NCI-H2196 (cell line): ENCODE results near the gene CUX1.
"Not testable (repeated sequence)": the region's sequence is repeated elsewhere in the genome, so short reads cannot be mapped to it uniquely, and the experiment has no call there.

ENCODE experiments used
- DNase-seq: peaks from one replicate; lab custom pipeline; 2025; ENCODE audit not compliant: unreplicated experiment; lab: John Stamatoyannopoulos, UW

Gene CUX1

DNA sequence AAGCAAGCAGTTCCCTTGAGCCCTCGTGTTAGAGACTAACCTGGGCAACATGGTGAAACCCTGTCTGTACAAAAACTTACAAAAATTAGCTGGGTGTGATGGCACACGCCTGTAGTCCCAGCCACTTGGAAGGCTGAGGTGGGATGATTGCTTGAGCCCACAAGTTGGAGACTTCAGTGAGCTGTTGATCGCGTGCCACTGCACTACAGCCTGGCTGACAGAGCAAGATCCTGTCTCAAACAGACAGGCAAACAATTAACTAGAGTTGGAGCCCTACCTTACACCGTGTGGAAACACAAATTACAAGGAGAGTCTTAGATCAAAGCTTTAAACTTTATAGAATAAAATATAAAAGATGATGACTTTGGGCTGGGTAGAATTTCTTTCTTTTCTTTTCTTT lies 219.5 kb downstream of the CUX1 start:
- DNase-seq: no peak

GRCh38 chr7:102039706-102040105 lies 222.3 kb downstream of the CUX1 start:
- DNase-seq: no peak

- no peak for DNase-seq
Observed at GRCh38 chr7:102040569-102040968, 223.1 kb downstream of the CUX1 start.

GRCh38 chr7:102042016-102042656 lies 224.7 kb downstream of the CUX1 start:
- no peak for DNase-seq

DNA sequence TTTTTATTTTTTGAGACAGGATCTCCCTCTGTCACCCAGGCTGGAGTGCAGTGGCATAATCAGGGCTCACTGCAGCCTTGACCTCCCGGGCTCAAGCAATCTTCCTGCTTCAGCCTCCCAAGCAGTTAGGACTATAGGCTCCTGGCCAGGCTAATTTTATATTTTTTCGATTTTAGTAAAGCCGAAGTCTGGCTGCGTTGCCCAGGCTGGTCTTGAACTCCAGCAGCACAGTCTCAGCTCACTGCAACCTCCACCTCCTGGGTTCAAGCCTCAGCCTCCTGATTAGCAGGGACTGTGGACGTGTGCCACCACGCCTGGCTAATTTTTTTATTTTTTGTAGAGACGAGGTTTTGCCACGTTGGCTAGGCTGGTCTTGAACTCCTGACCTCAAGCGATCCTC lies 225.4 kb downstream of the CUX1 start:
- not testable (repeated sequence) for DNase-seq

DNA sequence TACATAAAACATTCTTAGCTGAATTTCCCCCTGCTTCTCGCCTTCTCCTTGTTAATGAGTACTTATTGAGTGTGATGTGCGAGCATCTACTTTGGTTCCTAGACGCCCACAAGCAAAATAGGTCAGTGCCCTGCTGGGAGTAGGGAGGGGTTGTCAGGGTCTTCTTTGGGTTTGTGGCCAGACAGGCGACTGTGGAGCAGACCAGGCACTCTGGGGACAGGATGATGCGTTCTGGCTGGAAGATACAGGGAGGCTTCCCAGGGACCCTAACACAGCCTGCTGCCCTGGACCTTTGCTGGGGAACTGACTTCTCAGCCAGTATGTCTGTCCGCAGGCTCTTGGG lies 227.2 kb downstream of the CUX1 start:
- no peak for DNase-seq

GRCh38 chr7:102044984-102045673 lies 227.7 kb downstream of the CUX1 start:
- no peak for DNase-seq

- DNase-seq: no peak
Observed at GRCh38 chr7:102045681-102046372, 228.4 kb downstream of the CUX1 start.

GRCh38 chr7:102046373-102047117 lies 229.1 kb downstream of the CUX1 start:
- no peak for DNase-seq

- no peak for DNase-seq
Observed at GRCh38 chr7:102047167-102047566, 229.7 kb downstream of the CUX1 start.

GRCh38 chr7:102049765-102050164 lies 232.3 kb downstream of the CUX1 start:
- DNase-seq: no peak

DNA sequence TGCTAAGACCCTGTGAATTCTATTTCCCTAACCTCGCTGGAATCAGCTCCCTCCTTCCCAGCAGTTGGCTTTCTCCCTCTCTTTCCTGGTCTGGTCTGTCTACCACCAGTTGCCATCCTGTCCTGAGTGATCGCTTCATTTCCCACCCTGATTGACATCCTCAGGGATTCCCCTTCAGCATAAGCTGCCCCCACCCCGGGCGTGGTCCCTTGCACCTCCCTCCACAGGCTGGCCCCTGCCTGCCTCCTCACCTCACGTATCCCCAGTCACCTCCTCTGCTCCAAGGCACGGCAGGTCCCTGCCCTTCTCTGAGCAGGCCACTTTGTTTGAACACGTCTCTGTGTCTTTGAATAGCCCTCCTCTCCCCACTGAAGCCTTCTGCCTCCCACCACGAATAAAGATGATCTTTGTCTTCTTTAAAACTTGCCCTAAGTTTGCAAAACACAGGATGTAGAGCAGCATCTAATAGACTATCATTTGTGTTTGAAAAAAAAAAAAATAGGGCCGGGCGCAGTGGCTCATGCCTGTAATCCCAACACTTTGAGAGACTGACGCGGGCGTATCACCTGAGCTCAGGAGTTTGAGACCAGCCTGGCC lies 233.5 kb downstream of the CUX1 start:
- DNase-seq: no peak

DNA sequence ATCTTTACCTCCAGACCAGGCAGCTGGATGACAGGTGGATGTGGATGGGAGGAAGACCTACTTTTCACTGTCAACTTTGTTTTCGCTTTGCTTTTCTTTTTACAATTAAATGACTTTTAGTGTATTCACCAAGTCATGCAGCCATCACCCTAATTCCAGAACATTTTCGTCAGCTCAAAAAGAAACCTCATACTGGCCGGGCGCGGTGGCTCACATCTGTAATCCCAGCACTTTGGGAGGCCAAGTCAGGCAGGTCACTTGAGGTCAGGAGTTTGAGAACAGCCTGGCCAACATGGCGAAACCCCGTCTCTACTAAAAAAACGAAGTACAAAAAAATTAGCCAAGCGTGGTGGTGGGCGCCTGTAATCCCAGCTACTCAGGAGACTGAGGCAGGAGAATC lies 234.3 kb downstream of the CUX1 start:
- DNase-seq: not testable (repeated sequence)

- no peak for DNase-seq
Observed at GRCh38 chr7:102054158-102054557, 236.7 kb downstream of the CUX1 start.

DNA sequence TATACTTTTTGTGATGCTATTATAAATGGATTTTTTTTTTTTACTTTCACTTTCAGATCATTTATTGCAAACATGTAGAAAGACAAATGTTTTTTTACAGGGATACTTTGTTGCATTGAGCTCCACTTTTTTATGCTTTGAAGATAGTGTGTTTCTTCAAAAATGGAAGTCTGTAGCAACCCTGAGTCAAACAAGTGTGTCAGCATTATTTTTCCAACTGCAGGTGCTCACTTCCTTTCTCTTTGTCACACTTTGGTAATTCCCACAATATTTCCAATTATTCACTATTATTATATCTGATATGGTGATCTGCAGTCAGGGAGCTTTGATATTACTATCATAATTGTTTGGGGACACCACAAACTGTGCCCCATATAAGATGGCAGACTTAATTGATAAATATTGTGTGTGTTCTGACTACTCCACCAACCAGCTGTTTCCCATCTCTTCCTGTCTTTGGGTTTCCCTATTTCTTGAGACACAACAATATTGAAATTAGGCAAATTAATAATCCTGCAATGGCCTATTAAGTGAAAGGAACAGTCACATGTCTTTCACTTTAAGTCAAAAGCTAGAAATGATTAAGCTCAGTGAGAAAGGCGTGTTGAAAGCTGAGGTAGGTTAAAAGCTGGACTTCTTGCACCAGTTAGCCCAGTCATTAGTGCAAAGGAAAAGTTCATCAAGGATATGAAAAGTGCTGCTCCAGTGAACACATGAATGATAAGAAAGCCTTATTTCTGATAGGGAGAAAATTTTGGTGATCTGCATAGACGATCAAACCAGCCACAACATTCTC lies 238.0 kb downstream of the CUX1 start:
- no peak for DNase-seq

GRCh38 chr7:102059524-102059923 lies 242.1 kb downstream of the CUX1 start:
- DNase-seq: no peak

- DNase-seq: no peak
Observed at GRCh38 chr7:102061354-102061945, 244.0 kb downstream of the CUX1 start.

GRCh38 chr7:102061981-102062390 lies 244.6 kb downstream of the CUX1 start:
- DNase-seq: no peak

DNA sequence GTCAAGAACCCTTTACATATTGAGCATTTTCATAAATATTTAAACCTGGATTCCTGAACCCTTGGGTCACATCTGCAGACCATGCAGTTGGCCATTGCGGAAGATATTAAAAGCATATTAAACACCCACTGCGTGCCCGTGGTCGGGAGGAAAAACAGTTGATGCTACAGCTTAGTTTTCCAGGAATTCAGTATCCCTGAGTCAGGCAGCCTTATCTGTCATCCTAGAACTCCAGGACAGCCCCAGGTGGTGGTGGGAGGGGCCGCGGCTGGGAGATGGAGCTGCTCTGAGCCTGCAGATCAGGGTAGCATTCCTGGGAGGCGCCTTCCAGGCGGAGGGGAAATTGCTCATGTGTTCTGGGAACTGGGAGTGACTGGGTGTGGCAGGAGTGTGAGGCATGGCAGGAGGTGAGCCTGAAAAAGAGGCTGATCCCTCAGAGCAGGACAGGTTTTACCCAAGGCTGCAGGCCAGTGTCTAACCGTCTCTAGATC lies 246.3 kb downstream of the CUX1 start:
- no peak for DNase-seq
